ENCODE measurements around the gene VTI1A.

The VTI1A gene

DNA sequence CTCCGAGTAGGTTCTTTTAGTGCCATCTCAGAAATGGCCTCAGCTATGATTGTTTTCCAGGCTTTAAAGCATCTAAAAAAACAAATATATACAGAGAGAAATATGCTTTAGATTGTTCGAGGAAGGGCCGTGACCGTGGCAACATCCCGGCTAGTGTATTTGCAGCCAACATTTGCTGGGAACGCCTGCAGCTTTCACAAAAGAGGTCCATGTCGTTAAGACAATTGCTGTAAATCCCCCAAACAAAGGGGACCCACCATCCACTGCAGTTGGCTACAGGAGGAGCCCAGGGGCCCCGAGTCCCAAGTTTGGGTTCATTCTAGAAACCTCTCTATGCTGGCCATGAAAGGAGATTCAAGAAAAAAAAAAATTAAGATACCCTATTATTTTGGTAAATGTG, 350.2 kb downstream of the VTI1A start:
- CTCF ChIA-PET = no interaction called here
- POLR2A ChIA-PET = no interaction called here
- no peak for DNase-seq (ENCODE audit: extremely low spot score)
- no peak for TF ChIP-seq CTCF (IDR thresholded peaks at IDR 0.05; ENCODE audit: control extremely low read depth, extremely low read depth, low read depth, missing control alignments)

DNA sequence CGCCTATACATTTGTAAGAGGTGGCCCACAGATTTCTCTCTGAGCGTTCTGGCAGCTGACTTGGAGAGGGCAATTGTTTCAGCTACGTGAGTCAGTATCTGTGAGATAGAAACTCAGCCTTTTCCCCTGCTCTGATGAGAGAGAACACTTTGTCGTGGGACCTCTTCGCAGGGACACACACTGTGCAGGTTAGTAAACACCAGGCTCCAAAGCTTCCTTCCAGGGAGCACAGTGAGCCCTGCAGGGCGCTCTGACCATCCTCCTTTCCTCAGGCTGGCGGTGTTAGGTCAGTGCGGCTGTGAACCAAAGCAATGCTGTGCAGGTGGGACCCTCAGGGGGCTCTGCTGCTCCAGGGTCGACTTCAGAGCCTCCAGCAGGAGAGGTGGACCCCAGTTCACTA, 350.8 kb downstream of the VTI1A start:
- DNase-seq (ENCODE audit: extremely low spot score) = no peak
- TF ChIP-seq CTCF (IDR thresholded peaks at IDR 0.05; ENCODE audit: control extremely low read depth, extremely low read depth, low read depth, missing control alignments) = no peak
- ChIA-PET CTCF (no interaction called here), POLR2A (no interaction called here)

DNA sequence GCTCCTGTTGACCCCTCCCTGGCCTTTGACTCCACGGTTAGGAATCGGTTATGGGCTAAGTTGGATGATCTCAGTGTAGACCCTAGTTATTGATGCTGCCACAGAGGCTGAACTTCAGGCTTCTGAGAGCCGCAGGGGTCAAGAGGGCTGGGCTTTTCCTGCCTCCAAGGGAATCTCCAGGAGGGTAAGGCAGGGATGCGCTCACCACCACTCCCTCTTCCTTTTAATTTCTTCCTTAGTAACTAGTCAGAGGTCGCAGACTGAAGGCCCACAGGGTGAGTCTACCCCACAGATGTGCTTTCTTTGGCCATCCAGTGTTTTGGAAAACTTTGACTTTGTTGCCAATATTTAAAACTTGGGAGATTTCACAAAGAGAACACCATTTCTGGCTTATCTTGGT, 352.0 kb downstream of the VTI1A start:
- TF ChIP-seq CTCF (IDR thresholded peaks at IDR 0.05; ENCODE audit: control extremely low read depth, extremely low read depth, low read depth, missing control alignments) = no peak
- POLR2A ChIA-PET = no interaction called here
- CTCF ChIA-PET = no interaction called here
- DNase-seq (ENCODE audit: extremely low spot score) = no peak

DNA sequence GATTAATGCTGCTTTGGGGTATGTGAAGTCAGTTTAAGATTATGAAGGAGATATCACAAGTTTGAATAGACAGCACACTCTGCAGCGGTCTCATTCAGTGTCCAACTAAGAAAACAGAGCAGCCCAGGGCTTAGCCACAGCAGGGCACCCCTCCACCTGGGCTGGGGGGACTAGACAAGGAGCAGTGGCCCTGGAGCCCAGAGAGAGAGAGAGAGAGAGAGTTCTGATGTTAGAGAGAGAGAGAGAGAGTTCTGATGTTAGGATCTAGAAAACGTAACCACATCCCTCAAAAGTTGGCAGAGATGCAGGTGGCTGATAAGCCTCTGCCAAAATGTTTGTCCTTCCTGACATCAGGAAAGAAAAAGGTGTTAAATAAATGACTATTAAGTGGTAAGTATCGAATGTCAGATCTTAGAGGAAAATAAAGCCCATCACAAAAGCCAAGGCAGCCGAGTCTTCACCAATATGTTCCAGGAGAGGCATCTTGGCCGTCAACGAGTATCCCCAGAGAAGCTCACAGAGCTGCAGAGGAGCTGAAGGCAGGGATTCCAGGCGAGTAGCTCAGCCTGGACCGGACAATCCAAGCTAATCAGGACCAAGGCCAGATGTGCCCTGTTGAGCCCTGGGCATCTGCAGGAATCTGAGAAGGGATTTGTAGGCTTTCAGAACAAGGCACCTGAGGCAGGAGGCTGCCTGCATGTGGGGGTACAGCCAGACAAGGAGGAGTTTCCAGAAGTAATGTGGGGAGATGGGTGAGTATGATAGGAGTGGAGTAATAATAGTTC, 352.9 kb downstream of the VTI1A start:
- POLR2A ChIA-PET = no interaction called here
- CTCF ChIA-PET = no interaction called here
- DNase-seq (ENCODE audit: extremely low spot score) = no peak

DNA sequence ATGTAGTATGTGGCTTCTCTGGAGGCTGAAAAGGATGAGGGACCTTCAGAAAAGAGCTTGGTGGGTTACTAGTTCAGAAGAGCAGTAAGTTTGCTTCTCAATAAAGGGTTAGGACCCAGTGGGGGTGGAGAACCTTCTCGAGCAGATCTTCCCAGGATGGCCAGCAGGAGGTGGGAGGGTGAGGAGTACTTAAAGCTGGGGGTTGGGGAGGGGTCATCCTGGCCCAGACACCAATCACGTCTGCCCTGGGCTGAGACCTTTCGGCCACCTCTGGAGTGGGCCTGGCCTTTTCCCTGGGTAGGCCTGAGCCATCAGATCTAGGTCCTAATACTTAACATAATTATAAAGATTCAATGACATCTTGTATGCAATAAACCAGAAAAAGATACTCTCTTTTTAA, 354.0 kb downstream of the VTI1A start:
- no peak for TF ChIP-seq CTCF (IDR thresholded peaks at IDR 0.05; ENCODE audit: control extremely low read depth, extremely low read depth, low read depth, missing control alignments)
- POLR2A ChIA-PET = no interaction called here
- DNase-seq (ENCODE audit: extremely low spot score) = no peak
- CTCF ChIA-PET = no interaction called here

More for the DNA sequence above, 352.9 kb downstream of the VTI1A start:
- TF ChIP-seq CTCF (IDR thresholded peaks at IDR 0.05; ENCODE audit: control extremely low read depth, extremely low read depth, low read depth, missing control alignments) = no peak

DNA sequence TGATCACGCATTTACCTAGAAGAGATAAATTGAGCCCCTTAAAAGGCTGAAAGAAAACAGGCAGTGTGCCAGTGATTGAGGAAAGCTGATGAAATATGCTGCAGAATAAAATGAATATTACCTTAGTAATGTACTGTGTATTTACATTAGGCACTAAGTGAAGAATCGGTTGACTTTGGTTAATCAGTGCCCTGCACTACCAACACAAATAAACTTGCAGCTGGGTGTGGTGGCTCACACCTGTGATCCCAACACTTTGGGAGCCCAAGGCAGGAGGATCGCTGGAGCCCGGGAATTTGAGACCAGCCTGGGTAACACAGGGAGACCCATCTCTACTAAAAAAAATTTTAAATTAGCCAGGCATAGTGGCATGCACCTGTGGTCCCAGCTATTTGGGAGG, 354.7 kb downstream of the VTI1A start:
- TF ChIP-seq CTCF (IDR thresholded peaks at IDR 0.05; ENCODE audit: control extremely low read depth, extremely low read depth, low read depth, missing control alignments) = no peak
- ChIA-PET POLR2A (no interaction called here), CTCF (no interaction called here)
- no peak for DNase-seq (ENCODE audit: extremely low spot score)
